NCI-H1105 treated with DMSO at 0.1 percent for 48 hours (cell line): ENCODE results near the gene ZFYVE16.
"Not testable (repeated sequence)": the region's sequence is repeated elsewhere in the genome, so short reads cannot be mapped to it uniquely, and the experiment has no call there.

ENCODE experiments used
- DNase-seq: peaks from one replicate; lab custom pipeline; 2025; lab: John Stamatoyannopoulos, UW

ZFYVE16 gene

GRCh38 chr5:80487829-80488721, 80.2 kb downstream of the ZFYVE16 start, which contains the start of gene FAM151B:
FAM151B (plus strand) TSS chr5:80488100; CDS start chr5:80488124, 24 bp downstream.
- peak; percentile 87 for DNase-seq

GRCh38 chr5:80491296-80491695, 83.4 kb downstream of the ZFYVE16 start:
- DNase-seq, result no peak

- no peak for DNase-seq
These were observed 84.9 kb downstream of the ZFYVE16 start for GRCh38 chr5:80492741-80493140.

- not testable (repeated sequence) for DNase-seq
These were observed 85.6 kb downstream of the ZFYVE16 start for GRCh38 chr5:80493443-80493842.

- no peak for DNase-seq
These were observed 88.0 kb downstream of the ZFYVE16 start for GRCh38 chr5:80495891-80496290.

GRCh38 chr5:80502800-80503199, 94.9 kb downstream of the ZFYVE16 start:
- no peak for DNase-seq

GRCh38 chr5:80503641-80504040, 95.8 kb downstream of the ZFYVE16 start:
- no peak for DNase-seq

- no peak for DNase-seq
These were observed 97.0 kb downstream of the ZFYVE16 start for GRCh38 chr5:80504833-80505232.

- DNase-seq, result no peak
These were observed 99.8 kb downstream of the ZFYVE16 start for GRCh38 chr5:80507663-80508062.

GRCh38 chr5:80508844-80509243, 101.0 kb downstream of the ZFYVE16 start:
- DNase-seq, result no peak

GRCh38 chr5:80509362-80509761, 101.5 kb downstream of the ZFYVE16 start:
- DNase-seq, result no peak

- DNase-seq, result no peak
These were observed 109.0 kb downstream of the ZFYVE16 start for GRCh38 chr5:80516826-80517225.
